HEK293T (cell line): Measurements from ENCODE around the gene ZFX.

Experiments used
- ARNT ChIP-seq: fragments of 450-650 bp; IDR thresholded peaks from 2 replicates; pipeline ENCODE4 v1.6.1; 2017; ENCODE audit warnings: mild to moderate bottlenecking
- CTBP1 ChIP-seq: fragments of 450-650 bp; IDR thresholded peaks from 2 replicates; pipeline ENCODE4 v1.6.1; 2016; ENCODE audit warnings: borderline replicate concordance
- FOXK2 ChIP-seq: fragments of 450-650 bp; IDR thresholded peaks from 2 replicates; pipeline ENCODE4 v1.6.1; 2016; ENCODE audit warnings: mild to moderate bottlenecking
- FOXM1 ChIP-seq: fragments of 450-650 bp; IDR thresholded peaks from 2 replicates; pipeline ENCODE4 v1.6.1; 2017; ENCODE audit warnings: mild to moderate bottlenecking, borderline replicate concordance
- HDGF ChIP-seq: fragments of 450-650 bp; IDR thresholded peaks from 2 replicates; pipeline ENCODE4 v1.6.1; 2017; ENCODE audit warnings: antibody characterized with exemption, borderline replicate concordance
- LEF1 ChIP-seq: fragments of 450-650 bp; IDR thresholded peaks from 2 replicates; pipeline ENCODE4 v1.6.1; 2017; ENCODE audit warnings: mild to moderate bottlenecking, borderline replicate concordance
- SP1 ChIP-seq: fragments of 450-650 bp; IDR thresholded peaks from 2 replicates; pipeline ENCODE4 v1.6.1; 2017
- SUZ12 ChIP-seq: fragments of 450-650 bp; IDR thresholded peaks from 2 replicates; pipeline ENCODE4 v1.6.1; 2016; ENCODE audit warnings: mild to moderate bottlenecking
- TARDBP ChIP-seq: fragments of 450-650 bp; IDR thresholded peaks from 2 replicates; pipeline ENCODE4 v1.6.1; 2016
- ZNF384 ChIP-seq: fragments of 450-650 bp; IDR thresholded peaks from 2 replicates; pipeline ENCODE4 v1.6.1; 2016

- no peak for TF ChIP-seq ZNF384
- no peak for TF ChIP-seq LEF1
- no peak for TF ChIP-seq FOXM1
- TF ChIP-seq CTBP1: no peak
- TF ChIP-seq HDGF: no peak
- TF ChIP-seq FOXK2: no peak
- TF ChIP-seq ARNT: no peak
- no peak for TF ChIP-seq SUZ12
- no peak for TF ChIP-seq TARDBP
- TF ChIP-seq SP1: no peak
Observed at GRCh38 chrX:24215272-24215671, 65.7 kb downstream of the ZFX start.
